Measurements from ENCODE around the gene TOM1.

DNA sequence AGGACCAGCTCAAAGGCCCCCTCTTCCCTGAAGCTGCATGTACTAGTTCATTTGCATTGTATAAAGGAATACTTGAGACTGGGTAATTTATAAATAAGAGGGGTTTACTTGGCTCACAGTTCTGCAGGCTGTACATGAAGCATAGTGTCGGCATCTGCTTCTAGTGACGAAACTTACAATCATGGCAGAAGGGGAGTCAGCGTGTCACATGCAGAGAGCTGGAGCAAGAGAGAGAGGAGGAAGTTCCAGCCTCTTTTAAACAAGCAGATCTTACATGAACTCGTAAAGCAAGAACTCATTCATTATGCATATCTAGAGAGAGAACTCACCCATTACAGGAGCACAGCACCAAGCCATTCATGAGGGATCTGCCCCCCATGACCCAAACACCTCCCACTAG is 49.5 kb upstream of the TOM1 start:
- TF ChIP-seq RAD21 (IDR thresholded peaks at IDR 0.05; ENCODE audit: insufficient read depth, low read depth, low read length) (no peak), EZH2 (IDR thresholded peaks at IDR 0.05; ENCODE audit: borderline replicate concordance, control insufficient read depth, low read depth, low read length) (no peak)
- TF ChIP-seq, protein P1, sequence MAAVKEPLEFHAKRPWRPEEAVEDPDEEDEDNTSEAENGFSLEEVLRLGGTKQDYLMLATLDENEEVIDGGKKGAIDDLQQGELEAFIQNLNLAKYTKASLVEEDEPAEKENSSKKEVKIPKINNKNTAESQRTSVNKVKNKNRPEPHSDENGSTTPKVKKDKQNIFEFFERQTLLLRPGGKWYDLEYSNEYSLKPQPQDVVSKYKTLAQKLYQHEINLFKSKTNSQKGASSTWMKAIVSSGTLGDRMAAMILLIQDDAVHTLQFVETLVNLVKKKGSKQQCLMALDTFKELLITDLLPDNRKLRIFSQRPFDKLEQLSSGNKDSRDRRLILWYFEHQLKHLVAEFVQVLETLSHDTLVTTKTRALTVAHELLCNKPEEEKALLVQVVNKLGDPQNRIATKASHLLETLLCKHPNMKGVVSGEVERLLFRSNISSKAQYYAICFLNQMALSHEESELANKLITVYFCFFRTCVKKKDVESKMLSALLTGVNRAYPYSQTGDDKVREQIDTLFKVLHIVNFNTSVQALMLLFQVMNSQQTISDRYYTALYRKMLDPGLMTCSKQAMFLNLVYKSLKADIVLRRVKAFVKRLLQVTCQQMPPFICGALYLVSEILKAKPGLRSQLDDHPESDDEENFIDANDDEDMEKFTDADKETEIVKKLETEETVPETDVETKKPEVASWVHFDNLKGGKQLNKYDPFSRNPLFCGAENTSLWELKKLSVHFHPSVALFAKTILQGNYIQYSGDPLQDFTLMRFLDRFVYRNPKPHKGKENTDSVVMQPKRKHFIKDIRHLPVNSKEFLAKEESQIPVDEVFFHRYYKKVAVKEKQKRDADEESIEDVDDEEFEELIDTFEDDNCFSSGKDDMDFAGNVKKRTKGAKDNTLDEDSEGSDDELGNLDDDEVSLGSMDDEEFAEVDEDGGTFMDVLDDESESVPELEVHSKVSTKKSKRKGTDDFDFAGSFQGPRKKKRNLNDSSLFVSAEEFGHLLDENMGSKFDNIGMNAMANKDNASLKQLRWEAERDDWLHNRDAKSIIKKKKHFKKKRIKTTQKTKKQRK (IDR thresholded peaks at IDR 0.05; ENCODE audit: low read depth, low read length), result no peak

Data from GM12878 (cell line).